ENCODE results near the gene CAPN12. TPM values are rescaled to one million over a fixed set of nuclear protein-coding genes. Genes with fewer than 3 reads are reported as not detected.
A peak's percentile ranks its signal among the peaks of the same experiment; 100 is the strongest.

The CAPN12 gene
- total and polyA plus RNA-seq, 2 experiments from 2014 or later: 19.1 to 20.5 TPM

DNA sequence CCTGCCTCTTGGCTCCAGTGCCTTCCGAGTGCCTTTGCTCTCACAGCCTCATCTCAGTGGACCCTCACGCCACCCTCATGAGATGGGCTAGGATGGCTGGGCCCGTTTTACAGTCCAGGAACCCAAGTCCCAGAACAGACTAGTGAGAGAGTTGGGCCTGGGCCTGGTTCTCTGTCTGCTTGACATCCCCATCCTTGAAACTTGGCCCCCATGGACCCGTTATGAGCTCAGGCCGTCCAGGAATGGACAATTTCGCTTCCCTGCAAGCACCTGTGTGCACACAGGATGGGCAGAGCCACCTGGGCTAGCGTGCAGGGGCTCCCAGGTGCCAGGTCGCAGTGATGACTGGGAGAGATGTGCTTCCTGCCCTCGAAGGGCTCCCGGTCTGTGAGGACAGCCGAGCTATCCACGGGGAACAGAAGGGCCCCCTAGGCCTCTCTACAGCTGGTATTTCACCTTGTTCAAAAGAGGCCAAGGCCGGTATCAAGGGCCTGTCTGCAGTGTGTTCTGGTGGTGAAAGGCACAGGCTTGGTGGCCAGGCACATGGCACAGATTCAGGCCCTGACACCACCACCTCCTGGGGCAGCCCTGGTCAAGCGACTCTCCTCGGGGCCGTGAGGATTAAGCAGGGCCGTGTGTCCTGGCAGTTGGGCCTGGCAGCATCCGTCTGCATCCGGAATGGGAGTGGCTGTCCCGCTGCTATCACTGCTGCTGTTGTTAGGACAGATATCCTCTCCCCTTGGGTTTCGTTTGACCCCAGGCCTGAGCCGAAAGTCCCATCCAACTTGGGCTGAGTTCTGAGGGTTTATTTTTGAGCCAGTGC, 38.9 kb downstream of the CAPN12 start (continued):
- TF ChIP-seq, protein P1, sequence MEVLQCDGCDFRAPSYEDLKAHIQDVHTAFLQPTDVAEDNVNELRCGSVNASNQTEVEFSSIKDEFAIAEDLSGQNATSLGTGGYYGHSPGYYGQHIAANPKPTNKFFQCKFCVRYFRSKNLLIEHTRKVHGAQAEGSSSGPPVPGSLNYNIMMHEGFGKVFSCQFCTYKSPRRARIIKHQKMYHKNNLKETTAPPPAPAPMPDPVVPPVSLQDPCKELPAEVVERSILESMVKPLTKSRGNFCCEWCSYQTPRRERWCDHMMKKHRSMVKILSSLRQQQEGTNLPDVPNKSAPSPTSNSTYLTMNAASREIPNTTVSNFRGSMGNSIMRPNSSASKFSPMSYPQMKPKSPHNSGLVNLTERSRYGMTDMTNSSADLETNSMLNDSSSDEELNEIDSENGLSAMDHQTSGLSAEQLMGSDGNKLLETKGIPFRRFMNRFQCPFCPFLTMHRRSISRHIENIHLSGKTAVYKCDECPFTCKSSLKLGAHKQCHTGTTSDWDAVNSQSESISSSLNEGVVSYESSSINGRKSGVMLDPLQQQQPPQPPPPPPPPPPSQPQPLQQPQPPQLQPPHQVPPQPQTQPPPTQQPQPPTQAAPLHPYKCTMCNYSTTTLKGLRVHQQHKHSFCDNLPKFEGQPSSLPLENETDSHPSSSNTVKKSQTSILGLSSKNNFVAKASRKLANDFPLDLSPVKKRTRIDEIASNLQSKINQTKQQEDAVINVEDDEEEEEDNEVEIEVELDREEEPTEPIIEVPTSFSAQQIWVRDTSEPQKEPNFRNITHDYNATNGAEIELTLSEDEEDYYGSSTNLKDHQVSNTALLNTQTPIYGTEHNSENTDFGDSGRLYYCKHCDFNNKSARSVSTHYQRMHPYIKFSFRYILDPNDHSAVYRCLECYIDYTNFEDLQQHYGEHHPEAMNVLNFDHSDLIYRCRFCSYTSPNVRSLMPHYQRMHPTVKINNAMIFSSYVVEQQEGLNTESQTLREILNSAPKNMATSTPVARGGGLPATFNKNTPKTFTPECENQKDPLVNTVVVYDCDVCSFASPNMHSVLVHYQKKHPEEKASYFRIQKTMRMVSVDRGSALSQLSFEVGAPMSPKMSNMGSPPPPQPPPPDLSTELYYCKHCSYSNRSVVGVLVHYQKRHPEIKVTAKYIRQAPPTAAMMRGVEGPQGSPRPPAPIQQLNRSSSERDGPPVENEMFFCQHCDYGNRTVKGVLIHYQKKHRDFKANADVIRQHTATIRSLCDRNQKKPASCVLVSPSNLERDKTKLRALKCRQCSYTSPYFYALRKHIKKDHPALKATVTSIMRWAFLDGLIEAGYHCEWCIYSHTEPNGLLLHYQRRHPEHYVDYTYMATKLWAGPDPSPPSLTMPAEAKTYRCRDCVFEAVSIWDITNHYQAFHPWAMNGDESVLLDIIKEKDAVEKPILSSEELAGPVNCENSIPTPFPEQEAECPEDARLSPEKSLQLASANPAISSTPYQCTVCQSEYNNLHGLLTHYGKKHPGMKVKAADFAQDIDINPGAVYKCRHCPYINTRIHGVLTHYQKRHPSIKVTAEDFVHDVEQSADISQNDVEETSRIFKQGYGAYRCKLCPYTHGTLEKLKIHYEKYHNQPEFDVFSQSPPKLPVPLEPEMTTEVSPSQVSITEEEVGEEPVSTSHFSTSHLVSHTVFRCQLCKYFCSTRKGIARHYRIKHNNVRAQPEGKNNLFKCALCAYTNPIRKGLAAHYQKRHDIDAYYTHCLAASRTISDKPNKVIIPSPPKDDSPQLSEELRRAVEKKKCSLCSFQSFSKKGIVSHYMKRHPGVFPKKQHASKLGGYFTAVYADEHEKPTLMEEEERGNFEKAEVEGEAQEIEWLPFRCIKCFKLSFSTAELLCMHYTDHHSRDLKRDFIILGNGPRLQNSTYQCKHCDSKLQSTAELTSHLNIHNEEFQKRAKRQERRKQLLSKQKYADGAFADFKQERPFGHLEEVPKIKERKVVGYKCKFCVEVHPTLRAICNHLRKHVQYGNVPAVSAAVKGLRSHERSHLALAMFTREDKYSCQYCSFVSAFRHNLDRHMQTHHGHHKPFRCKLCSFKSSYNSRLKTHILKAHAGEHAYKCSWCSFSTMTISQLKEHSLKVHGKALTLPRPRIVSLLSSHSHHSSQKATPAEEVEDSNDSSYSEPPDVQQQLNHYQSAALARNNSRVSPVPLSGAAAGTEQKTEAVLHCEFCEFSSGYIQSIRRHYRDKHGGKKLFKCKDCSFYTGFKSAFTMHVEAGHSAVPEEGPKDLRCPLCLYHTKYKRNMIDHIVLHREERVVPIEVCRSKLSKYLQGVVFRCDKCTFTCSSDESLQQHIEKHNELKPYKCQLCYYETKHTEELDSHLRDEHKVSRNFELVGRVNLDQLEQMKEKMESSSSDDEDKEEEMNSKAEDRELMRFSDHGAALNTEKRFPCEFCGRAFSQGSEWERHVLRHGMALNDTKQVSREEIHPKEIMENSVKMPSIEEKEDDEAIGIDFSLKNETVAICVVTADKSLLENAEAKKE (CRISPR knock-in tag; IDR thresholded peaks at IDR 0.05): no peak

DNA sequence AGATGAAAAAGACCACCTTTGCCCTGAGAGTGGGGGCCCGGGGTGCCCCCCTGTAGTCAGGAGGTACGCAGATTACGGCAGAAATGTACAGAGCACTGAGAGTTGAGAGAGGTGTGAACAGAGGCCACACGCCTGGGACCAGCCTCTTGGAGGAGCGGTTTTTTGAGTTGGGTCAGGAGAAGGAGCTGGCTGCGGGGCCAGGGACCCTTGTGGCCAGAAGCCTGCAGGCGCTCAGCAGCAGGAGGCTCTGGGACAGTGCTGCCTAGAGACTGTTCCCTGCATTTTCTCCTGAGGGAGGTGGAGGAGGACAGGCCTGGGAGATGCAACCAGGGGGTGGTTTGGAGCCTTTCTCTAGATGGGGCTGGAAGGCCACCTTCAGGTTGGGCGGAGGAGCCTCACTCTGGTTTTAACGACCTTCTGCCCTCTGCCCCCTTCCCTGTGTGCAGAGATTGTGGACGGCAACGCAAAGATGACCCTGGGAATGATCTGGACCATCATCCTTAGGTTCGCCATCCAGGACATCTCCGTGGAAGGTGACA, 39.7 kb downstream of the CAPN12 start:
- Histone ChIP-seq H3K4me1 (ENCODE audit: insufficient read depth) (no peaks in the 10 kb centered on the region), H3K4me3 (no peak overlapping the region), H3K79me2 (replicated peaks; ENCODE audit: insufficient read depth) (peaks cover 18% of the 10 kb centered on the region), H3K27me3 (ENCODE audit: insufficient read depth) (no peaks in the 10 kb centered on the region), H3K4me2 (no peak overlapping the region), H3F3A (replicated peaks; ENCODE audit: low read depth) (0 out of 2 replicates have a peak, but pooled peaks cover 14% of the 10 kb centered on the region), H3K27ac (ENCODE audit: low read depth) (peak overlapping the region; percentile 74; the same call in 1 of the 2 replicates), H3K9me2 (ENCODE audit: insufficient read depth) (no peaks in the 10 kb centered on the region), H2AFZ (no peak overlapping the region), H4K20me1 (replicated peaks; ENCODE audit: insufficient read depth) (no peaks in the 10 kb centered on the region; the same call in none of the 2 replicates), H3K36me3 (ENCODE audit: insufficient read depth) (peaks cover 26% of the 10 kb centered on the region; the same call in 1 of the 2 replicates)
- no peak for TF ChIP-seq EZH2 (IDR thresholded peaks at IDR 0.05; ENCODE audit: low read depth, unreplicated experiment)
- TF ChIP-seq, protein P2, sequence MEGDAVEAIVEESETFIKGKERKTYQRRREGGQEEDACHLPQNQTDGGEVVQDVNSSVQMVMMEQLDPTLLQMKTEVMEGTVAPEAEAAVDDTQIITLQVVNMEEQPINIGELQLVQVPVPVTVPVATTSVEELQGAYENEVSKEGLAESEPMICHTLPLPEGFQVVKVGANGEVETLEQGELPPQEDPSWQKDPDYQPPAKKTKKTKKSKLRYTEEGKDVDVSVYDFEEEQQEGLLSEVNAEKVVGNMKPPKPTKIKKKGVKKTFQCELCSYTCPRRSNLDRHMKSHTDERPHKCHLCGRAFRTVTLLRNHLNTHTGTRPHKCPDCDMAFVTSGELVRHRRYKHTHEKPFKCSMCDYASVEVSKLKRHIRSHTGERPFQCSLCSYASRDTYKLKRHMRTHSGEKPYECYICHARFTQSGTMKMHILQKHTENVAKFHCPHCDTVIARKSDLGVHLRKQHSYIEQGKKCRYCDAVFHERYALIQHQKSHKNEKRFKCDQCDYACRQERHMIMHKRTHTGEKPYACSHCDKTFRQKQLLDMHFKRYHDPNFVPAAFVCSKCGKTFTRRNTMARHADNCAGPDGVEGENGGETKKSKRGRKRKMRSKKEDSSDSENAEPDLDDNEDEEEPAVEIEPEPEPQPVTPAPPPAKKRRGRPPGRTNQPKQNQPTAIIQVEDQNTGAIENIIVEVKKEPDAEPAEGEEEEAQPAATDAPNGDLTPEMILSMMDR (conservative IDR thresholded peaks at IDR 0.05; ENCODE audit: low read depth in 2 of 2): peak in 1 of 2 experiments; percentile 26; a peak in 2 of 4 replicates
- DNase-seq (ENCODE audit: low spot score) (no peak), ATAC-seq (peak; percentile 44)
- peaks cover 86% of the 10 kb centered on the region for H3K36me3 Mint-ChIP-seq (ENCODE audit: low read depth)
- H3K4me1 Mint-ChIP-seq: peaks cover 3% of the 10 kb centered on the region; the same call in 1 of the 3 replicates
- no peak overlapping the region for H3K4me3 Mint-ChIP-seq
- peaks cover 16% of the 10 kb centered on the region for H3K27me3 Mint-ChIP-seq (ENCODE audit: insufficient read depth, low read depth, poor library complexity)
- no peaks in the 10 kb centered on the region for H3K9me3 Mint-ChIP-seq
- no peak overlapping the region; the same call in 1 of the 2 replicates for H3K27ac Mint-ChIP-seq
